ENCODE measurements around the gene ZSWIM3. TPM values are rescaled to one million over a fixed set of nuclear protein-coding genes. Genes with fewer than 3 reads are reported as not detected.
"Not testable (repeated sequence)": the region's sequence is repeated elsewhere in the genome, so short reads cannot be mapped to it uniquely, and the experiment has no call there.

ZSWIM3 gene
- total RNA-seq, 2 donors from 2014 or later, result 4.2 to 5.6 TPM

DNA sequence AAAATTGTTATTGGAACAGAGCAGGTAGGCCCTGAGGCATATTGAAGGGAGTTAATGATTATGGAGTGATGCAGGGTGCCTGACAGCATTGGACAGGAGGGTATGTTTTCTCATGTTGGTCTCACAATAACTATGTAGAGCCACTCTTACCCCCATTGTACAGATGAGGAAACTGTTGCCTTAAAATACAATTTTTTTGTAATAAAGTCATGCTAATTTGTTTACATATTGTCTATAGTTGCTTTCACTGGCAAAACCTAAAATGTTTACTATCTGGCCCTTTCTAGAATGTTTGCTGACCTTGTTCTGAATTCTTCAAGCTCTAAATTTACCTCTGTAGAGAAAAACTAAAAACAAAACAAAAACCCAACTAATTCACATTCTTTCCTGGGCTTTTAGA, 5.9 kb upstream of the ZSWIM3 start:
- intact Hi-C loops (cut with DNase I, micrococcal nuclease), result no loop called here
- ATAC-seq, result no peak
- no peak for DNase-seq

- DNase-seq (no peak), ATAC-seq (no peak)
- intact Hi-C loops (cut with DNase I, micrococcal nuclease), result no loop called here
Measured at GRCh38 chr20:45852326-45852725, 5.1 kb upstream of the ZSWIM3 start.

DNA sequence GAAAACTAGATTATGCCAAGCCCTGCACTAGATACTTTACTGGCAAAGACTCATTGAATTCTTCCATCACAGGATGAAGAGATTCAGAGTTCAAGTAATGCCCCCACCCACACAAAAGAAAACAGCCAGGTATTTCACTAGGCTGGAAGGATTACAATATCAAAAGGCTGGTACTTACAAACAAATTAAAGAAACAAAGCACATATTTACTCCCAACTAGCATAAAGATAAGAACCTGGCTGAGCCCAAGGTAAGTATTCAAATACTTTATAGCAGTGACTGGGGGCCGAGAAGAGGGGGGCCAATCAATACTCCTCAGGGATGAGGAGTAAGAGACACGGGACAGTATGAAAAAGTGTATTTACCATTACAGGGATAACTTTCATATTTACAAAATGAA, 3.9 kb upstream of the ZSWIM3 start:
- intact Hi-C loops (cut with DNase I, micrococcal nuclease), result no loop called here
- no peak for DNase-seq
- no peak for ATAC-seq

GRCh38 chr20:45857882-45858216, 435 bp downstream of the ZSWIM3 start:
- intact Hi-C loops (cut with DNase I, micrococcal nuclease), result no loop called here
- ATAC-seq (peak; percentile 16), DNase-seq (peak in 1 of 2 donors; percentile 40)

DNA sequence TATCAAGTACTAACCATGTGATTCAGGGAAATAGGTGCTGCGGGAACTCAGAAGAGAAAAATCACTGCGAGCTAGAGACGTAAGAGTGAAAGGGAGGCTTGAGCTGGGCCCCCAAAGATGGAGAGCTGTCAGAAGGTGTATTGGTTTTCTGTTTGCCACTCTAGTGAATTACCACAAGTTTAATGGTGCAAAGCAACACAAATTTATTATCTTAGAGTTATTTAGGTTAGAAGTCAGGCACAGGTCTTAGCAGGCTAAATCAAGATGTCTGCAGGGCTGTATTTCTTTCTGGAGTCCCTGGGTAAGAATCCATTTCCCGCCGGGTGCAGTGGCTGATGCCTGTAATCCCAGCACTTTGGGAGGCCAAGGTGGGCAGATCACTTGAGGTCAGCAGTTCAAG, 2.5 kb downstream of the ZSWIM3 start:
- ATAC-seq, result no peak
- DNase-seq, result no peak
- intact Hi-C loops (cut with DNase I, micrococcal nuclease), result no loop called here

GRCh38 chr20:45860560-45861220, 3.3 kb downstream of the ZSWIM3 start:
- intact Hi-C loops (cut with DNase I, micrococcal nuclease), result no loop called here
- no peak for DNase-seq
- ATAC-seq, result no peak

GRCh38 chr20:45861221-45862075, 4.0 kb downstream of the ZSWIM3 start:
- ATAC-seq (peak; percentile 26), DNase-seq (peak in 1 of 2 donors; percentile 32)
- intact Hi-C loops (cut with DNase I, micrococcal nuclease), result no loop called here

GRCh38 chr20:45863543-45864470, 6.4 kb downstream of the ZSWIM3 start:
- ATAC-seq (peak; percentile 66), DNase-seq (no peak)
- intact Hi-C loops (cut with DNase I, micrococcal nuclease), result no loop called here

GRCh38 chr20:45866454-45866853, 9.0 kb downstream of the ZSWIM3 start:
- DNase-seq (no peak), ATAC-seq (no peak)
- intact Hi-C loops (cut with DNase I, micrococcal nuclease), result no loop called here

- intact Hi-C loops (cut with DNase I, micrococcal nuclease), result no loop called here
- DNase-seq (no peak), ATAC-seq (peak; percentile 80)
Measured at GRCh38 chr20:45867136-45867818, 9.9 kb downstream of the ZSWIM3 start.

- no peak for DNase-seq
- intact Hi-C loops (cut with DNase I, micrococcal nuclease), result no loop called here
- peak; percentile 44 for ATAC-seq
Measured at GRCh38 chr20:45867819-45868176, 10.4 kb downstream of the ZSWIM3 start.

DNA sequence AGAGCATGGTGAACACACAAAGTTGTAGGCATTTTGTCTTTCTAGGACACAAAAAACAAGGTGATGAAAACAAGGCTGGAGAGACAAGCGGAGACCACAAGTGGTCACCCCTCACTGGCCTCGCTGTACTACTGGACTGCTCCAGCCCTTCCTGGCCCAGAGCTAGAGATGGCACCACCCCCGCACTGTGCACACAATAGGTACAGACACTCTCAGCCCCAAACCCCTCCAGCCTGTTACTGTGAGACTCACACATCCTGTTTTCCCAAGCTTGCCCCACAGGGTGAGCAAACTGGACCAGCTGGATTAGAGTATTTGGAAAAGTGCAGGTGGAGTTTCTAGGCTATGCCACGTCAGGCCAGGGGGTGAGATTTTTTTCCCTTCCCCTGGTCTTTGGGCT, 15.2 kb downstream of the ZSWIM3 start:
- DNase-seq (no peak), ATAC-seq (no peak)

GRCh38 chr20:45873409-45874103, 16.1 kb downstream of the ZSWIM3 start:
- ATAC-seq, result no peak
- intact Hi-C loops (cut with DNase I, micrococcal nuclease), result no loop called here
- no peak for DNase-seq

More for the DNA sequence above, 15.2 kb downstream of the ZSWIM3 start:
- intact Hi-C loops (cut with DNase I, micrococcal nuclease), result no loop called here

- ATAC-seq; DNase-seq; intact Hi-C loops (cut with DNase I, micrococcal nuclease): not testable (repeated sequence)
Measured at GRCh38 chr20:45874104-45874481, 16.7 kb downstream of the ZSWIM3 start.

- DNase-seq (no peak), ATAC-seq (no peak)
- intact Hi-C loops (cut with DNase I, micrococcal nuclease), result no loop called here
Measured at GRCh38 chr20:45874576-45874975, 17.2 kb downstream of the ZSWIM3 start.

GRCh38 chr20:45878076-45878761, 20.8 kb downstream of the ZSWIM3 start:
- intact Hi-C loops (cut with DNase I, micrococcal nuclease), result no loop called here
- DNase-seq, result no peak
- ATAC-seq, result no peak

DNA sequence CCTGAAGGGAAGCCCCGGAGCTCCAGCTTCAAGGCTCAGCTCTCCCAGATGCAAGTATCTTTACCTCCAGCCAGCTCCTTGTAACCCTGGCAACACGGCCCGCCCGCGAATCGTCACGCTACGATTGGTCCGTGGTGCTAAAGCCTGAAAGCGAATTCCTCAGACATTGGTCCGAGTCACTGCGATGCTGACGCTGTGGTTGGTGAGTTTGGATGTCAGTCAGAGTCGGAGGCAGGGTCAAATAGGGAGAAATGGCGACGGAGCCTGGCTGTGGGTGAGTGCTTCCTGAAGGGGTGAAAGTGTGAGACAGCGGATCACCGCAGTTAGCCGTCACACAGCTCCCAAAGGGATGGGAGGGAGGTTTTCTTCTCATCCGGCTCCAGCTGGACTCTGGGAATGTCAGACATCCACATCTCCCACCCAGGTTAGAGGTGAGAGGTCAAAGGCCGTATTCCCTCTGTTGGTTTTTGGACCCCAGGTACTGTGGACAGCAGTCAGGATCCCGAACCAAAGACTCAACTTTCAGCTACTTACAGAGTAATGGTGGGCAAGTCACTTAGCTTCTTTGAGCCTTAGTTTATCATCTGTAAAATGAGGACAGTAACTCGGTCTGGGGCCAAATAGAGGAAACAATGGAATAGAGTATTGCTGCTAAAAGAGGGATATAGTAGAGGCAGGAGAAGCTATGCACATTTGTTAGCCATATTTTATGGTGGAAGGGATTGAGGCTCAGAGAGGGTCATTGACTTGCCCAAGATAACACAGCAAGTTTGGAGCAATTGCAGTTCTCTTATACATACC, 23.8 kb downstream of the ZSWIM3 start, which contains the start of gene ZSWIM1:
Gene ZSWIM1 (plus strand): TSS at position 240 of the 801 bp plus-strand sequence. CDS start 1,366 bp downstream, outside the sequence.
- ATAC-seq (peak; percentile 98), DNase-seq (peak; percentile 99)
- intact Hi-C loops (cut with DNase I, micrococcal nuclease), result no loop called here
